ENCODE results near the gene ZNF317.

Gene ZNF317

GRCh38 chr19:9140159-9140874, at the start of gene ZNF317:
TSS of gene ZNF317 (plus strand) at chr19:9140397. CDS start at chr19:9156017, 15,620 bp downstream.
- Histone ChIP-seq H3K36me3 (ENCODE audit: control insufficient read depth, insufficient read depth, low read length) (no peaks in the 10 kb centered on the region; the same call in 1 of the 2 replicates), H3K4me3 (replicated peaks; ENCODE audit: low read depth, low read length) (peak within 1 kb of the TSS; percentile 99), H3K27me3 (replicated peaks; ENCODE audit: control insufficient read depth, insufficient read depth, low read length) (no peaks in the 10 kb centered on the region)
- no peak for TF ChIP-seq CTCF (IDR thresholded peaks at IDR 0.05; ENCODE audit: insufficient read depth, low read length, poor library complexity, severe bottlenecking)
- peak; percentile 84 for DNase-seq (ENCODE audit: extremely low read depth, insufficient read length)

GRCh38 chr19:9107375-9107774, 32.8 kb upstream of the ZNF317 start, which contains the start of gene OR7G2:
TSS of gene OR7G2 (minus strand) at chr19:9107475. CDS start at chr19:9103243, 4,232 bp downstream.
- Histone ChIP-seq H3K4me3 (replicated peaks; ENCODE audit: low read depth, low read length) (no peak within 1 kb of the TSS), H3K27me3 (replicated peaks; ENCODE audit: control insufficient read depth, insufficient read depth, low read length) (no peaks in the 10 kb centered on the region), H3K36me3 (ENCODE audit: control insufficient read depth, insufficient read depth, low read length) (no peaks in the 10 kb centered on the region)
- DNase-seq (ENCODE audit: extremely low read depth, insufficient read length), result no peak
- TF ChIP-seq CTCF (IDR thresholded peaks at IDR 0.05; ENCODE audit: insufficient read depth, low read length, poor library complexity, severe bottlenecking), result no peak

GRCh38 chr19:9109959-9110358, 30.2 kb upstream of the ZNF317 start:
- Histone ChIP-seq H3K4me3 (replicated peaks; ENCODE audit: low read depth, low read length) (no peak overlapping the region), H3K36me3 (ENCODE audit: control insufficient read depth, insufficient read depth, low read length) (no peaks in the 10 kb centered on the region), H3K27me3 (replicated peaks; ENCODE audit: control insufficient read depth, insufficient read depth, low read length) (no peaks in the 10 kb centered on the region)
- DNase-seq (ENCODE audit: extremely low read depth, insufficient read length), result no peak
- TF ChIP-seq CTCF (IDR thresholded peaks at IDR 0.05; ENCODE audit: insufficient read depth, low read length, poor library complexity, severe bottlenecking), result no peak

GRCh38 chr19:9115307-9115813, 24.8 kb upstream of the ZNF317 start, which contains the start of gene OR7G1:
TSS of gene OR7G1 (minus strand) at chr19:9115763. CDS start at chr19:9115763, 0 bp downstream.
- Histone ChIP-seq H3K27me3 (replicated peaks; ENCODE audit: control insufficient read depth, insufficient read depth, low read length) (no peaks in the 10 kb centered on the region), H3K36me3 (ENCODE audit: control insufficient read depth, insufficient read depth, low read length) (no peaks in the 10 kb centered on the region), H3K4me3 (replicated peaks; ENCODE audit: low read depth, low read length) (no peak within 1 kb of the TSS)
- no peak for TF ChIP-seq CTCF (IDR thresholded peaks at IDR 0.05; ENCODE audit: insufficient read depth, low read length, poor library complexity, severe bottlenecking)
- no peak for DNase-seq (ENCODE audit: extremely low read depth, insufficient read length)

GRCh38 chr19:9116547-9116946, 23.6 kb upstream of the ZNF317 start:
- H3K27me3 ChIP-seq (replicated peaks; ENCODE audit: control insufficient read depth, insufficient read depth, low read length), result no peaks in the 10 kb centered on the region
- no peak for TF ChIP-seq CTCF (IDR thresholded peaks at IDR 0.05; ENCODE audit: insufficient read depth, low read length, poor library complexity, severe bottlenecking)
- DNase-seq (ENCODE audit: extremely low read depth, insufficient read length), result no peak
- no peaks in the 10 kb centered on the region for H3K36me3 ChIP-seq (ENCODE audit: control insufficient read depth, insufficient read depth, low read length)
- H3K4me3 ChIP-seq (replicated peaks; ENCODE audit: low read depth, low read length), result no peak overlapping the region

Data from GM06990 (cell line).